ENCODE results near the gene MRPL42. TPM values are rescaled to one million over a fixed set of nuclear protein-coding genes. Genes with fewer than 3 reads are reported as not detected.

Gene MRPL42
- total RNA-seq, 2 experiments from 2014 or later = 47.9 to 63.3 TPM

DNA sequence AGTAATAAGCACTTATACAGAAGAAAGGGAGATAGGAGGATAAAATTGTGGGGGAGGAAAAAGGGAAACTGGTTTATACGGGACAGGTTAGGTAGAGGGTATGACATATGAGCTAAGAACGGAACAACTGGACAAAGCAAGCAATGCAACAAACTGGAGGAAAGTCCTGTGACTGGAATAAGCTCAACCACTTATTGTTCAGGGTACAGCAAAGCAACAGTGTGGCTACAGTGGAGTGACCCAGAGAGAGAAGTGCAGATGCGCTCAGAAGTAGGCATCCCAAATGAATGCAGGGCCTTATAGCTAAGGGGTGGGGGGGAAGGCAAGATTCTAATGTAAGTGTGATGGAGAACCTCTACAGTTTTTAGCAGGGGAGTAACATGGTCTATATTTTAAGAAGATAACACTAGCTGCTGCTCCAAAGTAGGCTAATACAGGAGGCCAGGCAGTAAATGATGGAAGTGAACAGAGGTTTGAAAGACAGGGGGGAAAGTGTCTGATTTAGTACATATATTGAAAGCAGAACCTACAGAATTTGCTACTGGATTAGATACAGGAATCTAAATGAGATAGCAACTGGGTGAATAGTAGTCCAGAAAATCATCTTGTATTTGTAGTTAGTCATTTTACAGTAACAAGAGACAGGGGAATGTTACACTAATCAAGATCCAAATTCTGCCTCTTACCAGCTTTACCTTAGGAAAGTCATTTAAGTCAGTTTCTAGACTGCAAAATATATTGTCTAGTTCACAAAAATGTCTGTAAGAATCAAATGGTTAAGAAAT is 28.9 kb upstream of the MRPL42 start:
- ATAC-seq = no peak
- Mint-ChIP-seq H3K27me3 (no peaks in the 10 kb centered on the region), H3K36me3 (peaks cover 8% of the 10 kb centered on the region), H3K4me1 (peaks cover 67% of the 10 kb centered on the region), H3K4me3 (peak overlapping the region; percentile 97), H3K27ac (peak overlapping the region; percentile 50), H3K9me3 (ENCODE audit: low read depth) (no peaks in the 10 kb centered on the region)
- no peak for DNase-seq
- CTCF ChIA-PET = interaction anchor here (0.8 to 9.7 kb wide), 7 partner anchors 9 to 131 kb away, joined by 3 to 52 read pairs (median 4); partner anchors contain the start of gene MRPL42

DNA sequence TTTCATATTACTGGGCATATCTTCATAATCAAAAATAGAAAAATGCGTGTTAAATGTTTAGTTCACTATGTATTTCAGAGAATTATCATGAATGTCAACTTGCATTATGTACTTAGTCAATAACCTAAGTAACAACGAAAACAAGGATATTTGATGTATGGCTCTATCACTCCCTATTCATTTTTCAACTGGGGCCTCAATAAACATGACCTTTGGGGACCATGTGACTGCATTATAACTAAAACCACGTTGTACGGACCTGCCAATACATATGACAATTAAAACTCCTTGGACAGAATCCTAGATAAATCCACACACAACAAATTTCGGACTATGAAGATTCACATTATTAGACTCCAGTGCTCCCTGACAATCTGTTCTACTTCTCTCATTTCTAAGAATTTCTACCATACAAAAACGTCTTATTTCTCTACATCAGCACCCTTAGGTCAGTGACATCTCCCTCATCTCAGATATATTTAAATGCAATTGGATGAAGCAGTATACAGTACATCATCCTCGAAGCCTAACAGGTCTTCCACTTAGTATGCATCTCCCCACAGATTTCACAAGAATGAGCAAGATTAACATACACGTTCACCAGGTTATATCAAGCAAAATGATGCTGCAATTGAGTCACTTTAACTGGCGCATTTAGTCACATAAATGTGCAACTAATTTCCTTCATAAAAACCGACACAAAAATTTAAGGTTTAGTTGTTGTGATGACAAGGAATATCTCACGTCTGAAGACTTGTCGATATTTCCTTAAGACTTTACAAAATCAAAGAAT is 27.1 kb upstream of the MRPL42 start:
- no peak for DNase-seq
- Mint-ChIP-seq H3K4me3 (peak overlapping the region; percentile 97), H3K27me3 (no peaks in the 10 kb centered on the region), H3K4me1 (peaks cover 59% of the 10 kb centered on the region), H3K9me3 (ENCODE audit: low read depth) (no peaks in the 10 kb centered on the region), H3K36me3 (peaks cover 5% of the 10 kb centered on the region), H3K27ac (peak overlapping the region; percentile 97)
- ATAC-seq = no peak
- CTCF ChIA-PET = interaction anchor here (9.7 kb wide), 1 partner anchor 21 kb away, joined by 52 read pairs; no protein-coding TSS in a partner anchor

DNA sequence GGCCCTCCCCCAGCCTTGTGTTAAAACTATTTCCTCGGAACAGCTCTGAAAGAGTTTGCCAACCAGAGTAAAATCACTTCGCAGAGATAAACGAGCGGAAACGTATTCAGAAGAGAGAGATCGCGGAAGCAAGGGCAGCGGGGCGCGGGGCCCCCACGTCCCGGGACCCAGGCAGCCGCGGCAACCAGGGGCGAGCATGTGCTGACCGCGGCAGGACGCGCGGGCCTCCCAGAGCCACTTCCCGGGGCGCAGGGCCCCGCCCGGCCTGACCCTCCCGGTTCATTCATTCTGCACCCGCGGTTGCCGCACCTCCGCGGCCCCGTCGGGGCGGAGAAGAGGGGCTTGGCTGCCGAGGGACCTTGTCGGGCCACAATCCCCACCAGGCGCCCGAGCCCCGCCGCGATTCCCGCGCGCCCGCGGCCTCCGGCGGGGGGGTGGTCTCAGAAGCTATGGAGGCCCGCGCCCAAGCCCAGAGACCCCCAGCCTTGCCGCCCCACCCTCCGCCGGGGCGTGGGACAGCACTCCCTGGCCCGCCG is 26.2 kb upstream of the MRPL42 start:
- peak; percentile 14 for ATAC-seq
- no peaks in the 10 kb centered on the region for H3K27me3 Mint-ChIP-seq
- H3K4me3 Mint-ChIP-seq = peak overlapping the region; percentile 97
- DNase-seq = peak; percentile 66
- CTCF ChIA-PET = interaction anchor here (1.2 to 1.8 kb wide), 3 partner anchors 12 to 661 kb away, joined by 3 to 8 read pairs (median 5); no protein-coding TSS in a partner anchor
- H3K36me3 Mint-ChIP-seq = peaks cover 5% of the 10 kb centered on the region
- peak overlapping the region; percentile 97 for H3K27ac Mint-ChIP-seq
- no peaks in the 10 kb centered on the region for H3K9me3 Mint-ChIP-seq (ENCODE audit: low read depth)
- peaks cover 51% of the 10 kb centered on the region for H3K4me1 Mint-ChIP-seq

DNA sequence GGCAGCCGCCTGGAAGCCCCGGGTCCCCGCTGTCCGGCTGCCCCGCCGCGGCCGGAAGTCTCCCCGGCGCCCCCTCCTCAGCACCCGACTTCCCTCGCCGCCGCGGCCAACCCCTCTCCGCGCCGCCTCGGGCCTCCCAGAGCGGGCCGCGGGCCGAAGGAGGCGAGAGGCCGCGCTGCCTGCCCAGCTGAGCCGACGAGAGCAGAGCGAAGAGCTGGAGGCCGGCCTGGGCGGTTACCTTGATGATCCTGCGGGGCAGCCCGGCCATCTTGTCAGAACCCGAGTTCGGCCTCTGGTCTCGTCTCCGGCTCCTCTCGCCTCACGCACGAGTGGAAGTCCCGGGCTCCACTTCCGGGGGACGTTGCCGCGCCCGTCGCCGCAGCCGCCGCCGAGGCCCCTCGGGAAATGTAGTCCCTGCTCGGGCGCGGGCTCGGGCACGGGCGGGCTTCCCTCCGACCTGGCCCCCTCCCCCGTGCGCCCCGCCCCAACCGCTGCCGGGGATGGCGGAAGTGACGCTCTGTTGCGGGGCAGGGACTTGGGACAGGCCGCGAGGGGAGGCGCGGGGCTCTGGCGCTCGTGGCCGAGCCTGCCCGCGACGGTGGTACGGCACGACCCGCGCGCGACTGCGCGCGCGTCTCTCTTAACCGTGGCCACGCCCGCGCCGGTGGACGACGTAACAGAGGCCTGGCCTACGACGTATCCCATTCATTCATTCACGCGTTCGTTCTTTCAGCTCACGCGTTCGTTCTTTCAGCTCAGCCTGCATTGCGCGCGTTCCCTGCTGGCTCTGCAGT is 25.5 kb upstream of the MRPL42 start, which contains the start of gene UBE2N:
Gene UBE2N, minus strand, starts transcription at position 331 of the 794 bp plus-strand sequence. Its CDS starts 63 bp downstream, at position 268.
- peaks cover 44% of the 10 kb centered on the region for H3K4me1 Mint-ChIP-seq
- peak within 1 kb of the TSS; percentile 97 for H3K4me3 Mint-ChIP-seq
- CTCF ChIA-PET = interaction anchor here (0.6 to 1.8 kb wide), 7 partner anchors 12 to 660 kb away, joined by 3 to 8 read pairs (median 3); partner anchors contain the start of gene MRPL42

DNA sequence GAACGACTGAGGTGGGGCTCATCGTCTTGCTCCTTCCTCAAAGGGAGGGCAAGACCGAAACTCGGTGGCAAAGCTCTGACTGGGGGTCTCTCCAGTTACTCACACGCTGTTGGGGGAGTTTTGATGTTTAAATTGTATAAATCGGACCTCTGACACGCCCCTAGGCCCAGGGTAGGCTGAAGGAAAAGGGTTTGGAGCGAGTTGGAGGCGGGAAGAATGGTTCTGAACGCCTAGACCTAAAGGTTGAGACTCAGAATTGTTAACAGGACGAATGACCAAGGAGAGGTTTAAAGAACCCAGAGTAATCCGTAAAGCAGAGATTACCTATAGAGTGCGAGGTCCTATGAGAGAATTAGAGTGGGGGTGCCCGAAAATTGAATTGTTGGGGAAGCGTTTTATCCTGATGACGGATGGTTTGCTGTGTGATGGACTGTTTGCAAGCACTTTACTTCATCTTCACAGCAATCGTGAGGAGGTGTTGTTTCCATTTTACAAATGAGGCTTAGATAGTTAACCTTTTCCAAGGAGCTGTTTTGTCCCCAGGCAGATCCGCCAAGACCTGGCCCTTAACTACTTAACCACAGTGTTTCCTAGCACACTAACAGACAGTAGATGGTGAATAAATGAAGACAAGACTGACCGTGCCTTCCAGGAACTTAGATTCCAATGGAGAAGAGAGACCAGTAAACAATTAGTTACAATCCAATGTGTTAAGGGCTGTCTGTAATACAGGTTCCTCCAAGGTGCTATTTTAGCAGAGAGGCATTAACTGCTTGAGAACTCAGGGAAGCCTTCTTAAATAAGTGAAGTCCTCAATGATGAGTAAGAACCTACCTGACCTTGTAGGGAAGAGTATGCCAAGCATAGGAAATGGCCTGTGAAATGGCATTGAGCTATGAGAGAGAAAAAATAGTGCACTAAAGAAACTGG is 24.6 kb upstream of the MRPL42 start:
- CTCF ChIA-PET = interaction anchor here (0.6 to 1.8 kb wide), 7 partner anchors 13 to 660 kb away, joined by 3 to 8 read pairs (median 3); partner anchors contain the start of gene MRPL42
- H3K4me1 Mint-ChIP-seq = peaks cover 37% of the 10 kb centered on the region
- H3K27me3 Mint-ChIP-seq = no peaks in the 10 kb centered on the region
- ATAC-seq (no peak), DNase-seq (no peak)
- H3K4me3 Mint-ChIP-seq = peak overlapping the region; percentile 97
- H3K9me3 Mint-ChIP-seq (ENCODE audit: low read depth) = no peaks in the 10 kb centered on the region
- peaks cover 5% of the 10 kb centered on the region for H3K36me3 Mint-ChIP-seq
- H3K27ac Mint-ChIP-seq = peak overlapping the region; percentile 99

More for the DNA sequence above, 25.5 kb upstream of the MRPL42 start, which contains the start of gene UBE2N:
- H3K36me3 Mint-ChIP-seq = peaks cover 5% of the 10 kb centered on the region
- no peaks in the 10 kb centered on the region for H3K9me3 Mint-ChIP-seq (ENCODE audit: low read depth)
- DNase-seq = peak; percentile 97
- no peaks in the 10 kb centered on the region for H3K27me3 Mint-ChIP-seq
- ATAC-seq = peak; percentile 83
- H3K27ac Mint-ChIP-seq = peak within 1 kb of the TSS; percentile 99

DNA sequence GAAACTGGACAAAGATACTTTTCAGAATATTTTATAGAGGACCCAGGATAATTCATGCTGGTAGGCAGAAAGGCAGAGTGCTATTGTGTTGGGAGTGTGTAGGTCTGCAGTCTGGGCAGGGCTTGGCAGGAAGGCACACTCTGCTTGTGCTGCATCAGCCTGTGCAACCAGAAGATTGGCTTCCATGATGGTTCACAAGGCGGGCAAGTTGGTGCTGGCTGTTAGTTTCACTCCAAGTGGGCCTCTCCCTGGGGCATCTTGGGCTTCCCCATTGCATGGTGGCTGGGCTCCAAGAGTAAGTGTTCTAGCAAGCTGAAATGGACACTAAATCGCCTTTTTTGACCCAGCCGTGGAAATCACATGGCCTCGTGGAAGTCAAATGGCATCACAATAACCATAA is 23.7 kb upstream of the MRPL42 start:
- Mint-ChIP-seq H3K27me3 (no peaks in the 10 kb centered on the region), H3K4me3 (no peak overlapping the region), H3K36me3 (peaks cover 5% of the 10 kb centered on the region), H3K9me3 (ENCODE audit: low read depth) (no peaks in the 10 kb centered on the region), H3K4me1 (peaks cover 32% of the 10 kb centered on the region), H3K27ac (no peak overlapping the region)
- ATAC-seq (no peak), DNase-seq (no peak)
- CTCF ChIA-PET = interaction anchor here (1.1 kb wide), 1 partner anchor 24 kb away, joined by 5 read pairs; the partner anchor contains the start of gene MRPL42

DNA sequence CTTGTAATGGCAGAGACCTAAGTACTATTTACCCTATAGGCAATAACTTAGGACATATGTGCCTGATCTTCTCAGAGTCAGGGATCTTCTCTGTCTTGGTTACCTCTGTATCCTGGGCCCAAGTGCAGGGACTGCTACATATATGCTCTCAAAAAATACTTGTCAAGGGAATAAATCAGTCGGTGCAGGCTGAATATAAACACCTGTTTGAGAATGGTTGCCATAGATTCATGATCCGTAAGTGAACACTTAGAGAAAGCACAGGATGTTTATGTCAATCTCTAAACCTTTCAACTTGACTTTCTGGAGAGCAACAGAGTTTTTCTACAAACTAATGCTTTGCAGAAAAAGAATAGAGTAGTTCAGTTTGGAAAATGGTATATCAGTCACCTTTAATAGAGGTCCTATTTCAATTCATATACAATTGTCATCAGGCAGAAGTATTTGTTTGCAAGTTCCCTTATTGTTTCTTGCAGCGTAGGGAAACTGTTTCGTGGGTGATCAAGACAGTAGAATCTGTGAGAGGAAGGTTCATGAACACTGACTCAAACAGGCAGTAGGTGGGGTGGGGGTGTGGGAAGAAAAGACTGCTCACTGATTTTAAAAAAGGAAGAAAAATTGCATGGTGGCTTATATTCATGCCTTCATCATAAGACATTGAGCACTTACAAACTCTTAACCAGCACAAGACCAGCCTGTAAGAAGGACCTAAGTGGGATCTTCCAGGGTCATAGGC is 19.6 kb upstream of the MRPL42 start:
- peaks cover 14% of the 10 kb centered on the region for H3K4me1 Mint-ChIP-seq
- H3K27me3 Mint-ChIP-seq = peaks cover 10% of the 10 kb centered on the region
- H3K27ac Mint-ChIP-seq = no peak overlapping the region
- CTCF ChIA-PET = no interaction called here
- H3K4me3 Mint-ChIP-seq = no peak overlapping the region
- H3K9me3 Mint-ChIP-seq (ENCODE audit: low read depth) = no peaks in the 10 kb centered on the region
- no peak for ATAC-seq
- no peak for DNase-seq
- H3K36me3 Mint-ChIP-seq = no peaks in the 10 kb centered on the region

DNA sequence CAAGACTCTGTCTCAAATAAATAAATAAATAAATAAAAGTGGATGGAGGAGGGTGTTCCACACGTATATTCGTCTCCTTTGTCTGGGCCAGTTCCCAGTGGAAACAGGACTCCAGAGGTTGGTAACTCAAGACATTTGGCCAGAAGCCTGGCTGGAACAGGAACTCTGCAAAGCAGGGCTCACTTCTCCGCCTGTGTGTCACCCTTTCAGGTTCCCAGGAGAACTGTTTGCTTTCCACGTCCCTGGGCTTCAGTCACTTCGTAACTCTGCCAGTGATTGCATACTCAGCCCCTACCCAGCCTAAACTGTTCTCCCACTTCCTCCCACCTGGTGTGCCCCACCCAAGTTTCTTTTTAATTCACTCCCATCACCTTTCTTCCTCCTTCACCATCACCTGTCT is 18.5 kb upstream of the MRPL42 start:
- Mint-ChIP-seq H3K27ac (no peak overlapping the region), H3K4me1 (peaks cover 10% of the 10 kb centered on the region), H3K27me3 (peaks cover 10% of the 10 kb centered on the region), H3K9me3 (ENCODE audit: low read depth) (no peaks in the 10 kb centered on the region), H3K36me3 (no peaks in the 10 kb centered on the region), H3K4me3 (no peak overlapping the region)
- CTCF ChIA-PET = interaction anchor here (1.6 kb wide), 1 partner anchor 19 kb away, joined by 4 read pairs; the partner anchor contains the start of gene MRPL42
- DNase-seq = no peak
- ATAC-seq = no peak

DNA sequence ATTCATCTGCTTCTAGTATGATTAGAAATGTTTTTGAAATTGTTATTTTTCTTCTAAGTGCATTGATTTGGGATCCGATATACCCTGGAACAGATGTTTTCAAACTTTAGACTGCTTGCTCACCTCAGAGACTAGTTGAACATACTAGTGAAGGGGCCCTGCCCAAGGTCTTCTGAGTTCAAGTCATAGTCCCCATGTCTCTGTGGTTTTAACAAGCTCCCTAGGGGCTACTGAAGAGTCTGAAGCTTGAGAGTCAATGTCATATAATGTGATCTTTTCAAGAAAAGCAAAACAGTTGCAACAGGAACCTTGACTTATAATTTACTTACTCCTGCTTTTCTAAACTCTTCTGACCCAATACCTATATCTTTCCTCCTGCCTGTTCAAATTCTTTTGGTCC is 18.0 kb upstream of the MRPL42 start:
- CTCF ChIA-PET = interaction anchor here (1.6 kb wide), 1 partner anchor 18 kb away, joined by 4 read pairs; the partner anchor contains the start of gene MRPL42
- H3K36me3 Mint-ChIP-seq = no peaks in the 10 kb centered on the region
- no peaks in the 10 kb centered on the region for H3K9me3 Mint-ChIP-seq (ENCODE audit: low read depth)
- no peak for ATAC-seq
- peaks cover 10% of the 10 kb centered on the region for H3K4me1 Mint-ChIP-seq
- DNase-seq = no peak
- no peak overlapping the region for H3K27ac Mint-ChIP-seq
- H3K27me3 Mint-ChIP-seq = peaks cover 12% of the 10 kb centered on the region
- H3K4me3 Mint-ChIP-seq = no peak overlapping the region

DNA sequence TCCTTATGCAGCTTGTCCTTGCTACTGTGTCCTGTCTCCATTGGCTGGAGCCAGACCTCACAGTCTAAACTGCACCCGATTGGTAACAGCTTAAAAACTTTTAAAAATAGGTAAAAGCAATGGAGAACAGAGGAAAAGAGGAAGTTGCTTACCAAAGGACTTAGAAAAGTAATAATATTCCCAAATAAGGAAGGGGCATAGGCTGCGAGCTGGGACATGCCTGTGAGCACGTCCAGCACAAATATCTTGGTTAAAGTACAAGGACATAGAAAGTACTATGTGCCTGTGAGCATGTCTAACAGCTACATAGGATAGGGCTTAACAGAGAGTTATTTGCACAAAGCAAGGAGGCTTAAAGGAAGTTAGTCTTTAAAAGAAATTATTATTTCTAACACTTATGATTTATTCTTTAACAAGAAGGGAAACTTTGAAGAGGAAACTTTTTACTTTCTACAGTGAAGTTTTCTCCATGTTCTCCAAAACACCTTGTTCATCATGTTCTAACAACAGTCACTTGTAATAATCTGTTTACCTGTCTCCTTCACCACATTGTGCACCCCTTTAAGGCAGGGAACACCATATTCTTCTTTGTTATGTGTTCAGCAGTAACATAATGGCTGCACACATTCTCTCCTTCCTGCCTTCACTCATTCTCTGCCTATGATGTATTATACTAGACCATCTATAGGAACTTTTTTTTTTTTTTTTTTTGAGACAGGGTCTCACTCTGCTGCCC is 15.7 kb upstream of the MRPL42 start:
- no peaks in the 10 kb centered on the region for H3K9me3 Mint-ChIP-seq (ENCODE audit: low read depth)
- ATAC-seq = no peak
- peaks cover 10% of the 10 kb centered on the region for H3K4me1 Mint-ChIP-seq
- H3K36me3 Mint-ChIP-seq = no peaks in the 10 kb centered on the region
- H3K27me3 Mint-ChIP-seq = peaks cover 14% of the 10 kb centered on the region
- H3K4me3 Mint-ChIP-seq = no peak overlapping the region
- CTCF ChIA-PET = no interaction called here
- no peak for DNase-seq
- H3K27ac Mint-ChIP-seq = no peak overlapping the region

DNA sequence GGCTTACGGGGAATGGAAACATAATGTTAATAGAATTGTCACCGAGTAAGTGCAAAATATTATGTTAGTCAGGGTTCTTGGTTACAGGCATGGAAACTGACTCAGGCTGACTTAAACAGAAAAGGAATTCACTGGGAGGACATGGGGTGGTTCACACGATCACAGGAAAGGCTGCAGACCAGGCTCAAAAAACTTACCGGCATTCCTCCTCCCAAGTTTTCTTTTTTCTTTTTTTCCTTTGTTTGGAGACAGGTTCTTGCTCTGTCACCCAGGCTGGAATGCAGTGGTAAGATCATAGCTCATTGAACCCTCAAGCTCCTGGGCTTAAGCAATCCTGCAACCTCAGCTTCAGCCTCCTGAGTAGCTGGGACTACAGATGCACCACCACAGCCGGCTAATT is 13.7 kb upstream of the MRPL42 start:
- Mint-ChIP-seq H3K27ac (no peak overlapping the region), H3K4me1 (peaks cover 6% of the 10 kb centered on the region), H3K4me3 (no peak overlapping the region), H3K27me3 (peaks cover 14% of the 10 kb centered on the region), H3K36me3 (no peaks in the 10 kb centered on the region), H3K9me3 (ENCODE audit: low read depth) (peaks cover 2% of the 10 kb centered on the region)
- ATAC-seq (no peak), DNase-seq (no peak)
- CTCF ChIA-PET = no interaction called here
